NCI-H1048 (cell line): ENCODE measurements around the gene KIF18B.

Experiments
- DNase-seq: peaks from one replicate; lab custom pipeline; 2025; lab: John Stamatoyannopoulos, UW

KIF18B gene

DNA sequence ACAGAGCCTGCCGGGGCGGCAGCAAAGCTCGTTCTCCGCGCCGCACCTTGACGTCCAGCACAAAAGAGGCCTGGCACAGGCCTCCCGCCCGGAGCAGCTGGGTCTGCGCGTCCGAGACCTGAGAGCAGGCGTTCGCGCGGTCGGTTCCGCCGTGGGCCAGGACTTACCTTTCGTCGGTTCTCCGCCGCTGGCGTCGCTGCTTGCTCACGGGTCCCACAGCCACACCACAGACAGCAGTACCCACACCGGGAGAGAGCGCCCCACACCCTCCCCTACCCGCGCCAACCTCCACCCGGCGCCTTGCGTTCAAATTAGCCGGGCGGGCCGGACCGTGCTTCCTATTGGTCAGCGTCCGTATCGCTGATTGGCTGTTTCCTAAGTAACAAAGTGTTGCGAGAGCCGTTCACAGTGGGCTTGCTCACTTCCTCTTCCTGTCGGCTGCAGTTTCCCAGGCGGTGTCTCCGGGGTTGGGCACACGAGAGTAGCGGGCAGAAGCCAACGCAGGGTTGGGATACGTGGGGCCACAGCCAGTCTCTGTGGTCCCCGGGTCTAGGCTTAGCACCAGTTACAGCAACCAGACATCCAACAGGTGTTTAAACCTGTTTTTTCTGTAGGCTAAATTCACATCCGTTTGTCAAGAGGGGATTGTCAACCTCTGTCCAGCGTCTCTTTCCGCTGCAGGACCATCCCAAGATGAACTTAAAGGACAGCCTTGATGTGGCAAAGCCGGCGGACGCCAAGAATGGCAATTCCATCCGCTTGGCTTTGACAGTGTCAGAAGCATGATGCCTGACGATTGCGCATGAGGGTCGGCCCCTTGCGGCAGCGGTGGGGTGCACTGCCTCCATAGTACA lies at the start of gene KIF18B:
Gene KIF18B, minus strand, starts transcription at position 313 of the 854 bp plus-strand sequence. CDS start 11,429 bp downstream, outside the sequence.
- DNase-seq, result peak; percentile 89

DNA sequence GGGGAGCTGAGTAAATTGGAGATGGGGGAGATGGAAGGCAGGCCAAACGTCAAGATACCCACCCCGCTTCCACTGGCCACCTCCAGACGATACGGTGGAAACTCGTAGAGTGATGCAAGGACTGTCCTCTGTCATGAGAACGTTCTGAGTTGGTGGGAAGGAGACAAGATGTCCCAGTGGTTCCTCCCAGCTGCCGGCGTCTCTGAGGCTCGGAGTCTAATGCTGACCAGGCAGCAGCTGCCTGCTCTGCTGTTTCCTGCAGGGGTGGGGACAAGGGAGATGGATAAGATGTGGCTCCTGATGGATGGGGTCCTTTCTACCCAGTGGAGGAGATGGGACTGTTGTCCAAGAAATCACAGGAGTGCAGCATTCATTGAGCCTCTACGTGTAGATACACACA lies 48.7 kb upstream of the KIF18B start:
- no peak for DNase-seq

DNA sequence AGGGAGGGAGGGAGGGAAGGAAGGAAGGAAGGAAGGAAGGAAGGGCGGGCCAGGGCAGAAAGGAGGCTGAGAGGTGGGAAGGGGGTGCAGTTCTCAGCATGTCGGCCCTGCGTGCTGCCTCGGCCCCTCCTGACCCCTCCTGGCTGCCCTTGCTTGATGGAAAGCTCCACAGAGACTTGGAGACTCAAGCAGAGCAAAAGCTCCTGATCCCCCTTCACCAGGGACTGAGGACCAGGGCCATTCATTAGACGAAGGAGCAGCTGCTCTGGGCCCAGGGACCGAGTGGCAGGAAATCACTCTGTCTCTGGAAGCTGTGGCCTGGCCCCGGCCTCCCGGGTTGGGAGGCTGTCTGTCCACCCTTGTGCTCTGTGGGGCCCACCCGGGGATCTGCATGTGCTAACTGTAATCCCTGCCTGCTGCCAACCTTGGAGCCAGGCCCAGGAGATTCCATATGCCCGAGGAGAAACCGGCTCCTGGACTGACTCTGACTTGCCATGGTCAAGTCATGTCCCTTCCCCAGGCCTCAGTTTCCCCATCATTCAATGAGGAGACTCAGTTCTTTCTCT lies 47.9 kb upstream of the KIF18B start:
- DNase-seq, result no peak

DNA sequence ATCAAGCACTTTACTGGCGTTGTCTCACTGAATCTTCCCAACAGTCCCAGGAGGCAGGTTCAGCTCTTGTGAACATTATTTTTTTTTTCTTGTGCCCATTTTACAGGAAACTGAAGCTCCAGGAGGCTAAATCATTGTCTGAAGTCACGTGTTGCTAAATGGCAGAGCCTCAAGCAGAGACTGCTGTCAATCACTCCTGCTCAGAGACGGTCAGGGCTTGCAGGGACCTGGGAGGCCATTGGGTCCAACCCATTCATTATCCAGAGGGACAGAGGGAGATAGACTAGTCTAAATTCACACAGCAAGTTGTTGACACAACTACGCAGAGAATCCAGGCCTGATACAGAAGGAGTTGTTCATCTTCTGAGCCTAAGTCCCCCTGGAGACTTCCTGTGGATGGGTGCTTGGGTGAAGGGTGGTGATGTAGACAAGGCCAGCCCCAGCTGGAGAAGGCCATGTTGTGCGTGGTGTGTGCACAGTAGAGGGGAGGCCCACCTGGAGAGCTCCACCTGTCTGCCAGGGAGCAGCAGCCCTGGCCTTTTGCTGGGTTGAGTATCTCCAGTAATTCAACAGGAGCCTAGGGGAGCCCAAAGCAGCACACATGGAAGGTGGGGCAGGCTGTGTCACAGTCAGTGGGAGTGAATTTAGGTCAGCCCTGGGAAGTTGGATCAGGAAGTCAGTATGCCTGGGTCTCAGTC lies 44.8 kb upstream of the KIF18B start:
- no peak for DNase-seq

DNA sequence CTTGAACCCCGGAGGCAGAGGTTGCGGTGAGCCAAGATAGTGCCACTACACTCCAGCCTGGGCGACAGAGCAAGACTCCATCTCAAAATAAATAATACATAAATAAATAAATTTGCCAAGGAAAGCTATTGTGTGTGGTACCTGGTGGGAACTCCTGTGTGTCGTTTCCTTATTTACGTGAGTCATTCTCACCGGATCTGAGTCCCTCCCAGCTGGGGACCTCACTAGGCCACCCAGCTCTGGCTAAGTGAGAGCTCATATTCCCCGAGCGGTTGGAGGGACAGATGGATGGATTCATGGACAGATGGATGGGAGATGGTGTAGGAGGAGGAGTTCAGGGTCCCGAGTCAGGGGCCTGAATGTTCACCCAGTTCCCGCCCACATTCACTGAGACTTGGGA lies 43.4 kb upstream of the KIF18B start:
- no peak for DNase-seq

DNA sequence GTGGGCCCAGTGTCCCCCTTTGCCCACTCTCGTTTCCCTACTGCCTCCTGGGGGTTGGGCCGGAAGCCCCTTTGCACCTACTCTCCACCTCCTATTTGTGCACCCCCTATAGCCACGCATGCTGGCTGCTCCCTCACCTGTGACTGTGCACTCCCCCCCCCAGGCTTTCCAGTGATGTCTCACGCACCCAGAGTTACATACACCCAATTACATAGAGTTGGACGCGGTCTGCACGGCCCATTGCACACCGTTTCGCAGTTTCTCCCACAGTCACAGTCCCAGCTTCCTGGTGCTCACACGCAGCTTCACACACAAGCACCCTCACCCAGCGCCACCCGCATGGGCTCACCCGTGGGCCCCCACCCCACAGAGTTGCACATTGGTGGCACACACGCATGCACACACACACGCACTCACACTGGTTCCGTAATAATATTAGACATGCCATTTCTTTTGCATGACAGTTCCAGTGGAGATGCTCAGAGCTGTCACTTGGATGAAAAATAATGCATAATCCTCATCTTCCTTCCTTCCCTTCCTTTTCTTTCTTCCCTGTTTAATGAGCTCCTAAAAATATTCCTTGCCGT lies 42.1 kb upstream of the KIF18B start:
- DNase-seq, result no peak

DNA sequence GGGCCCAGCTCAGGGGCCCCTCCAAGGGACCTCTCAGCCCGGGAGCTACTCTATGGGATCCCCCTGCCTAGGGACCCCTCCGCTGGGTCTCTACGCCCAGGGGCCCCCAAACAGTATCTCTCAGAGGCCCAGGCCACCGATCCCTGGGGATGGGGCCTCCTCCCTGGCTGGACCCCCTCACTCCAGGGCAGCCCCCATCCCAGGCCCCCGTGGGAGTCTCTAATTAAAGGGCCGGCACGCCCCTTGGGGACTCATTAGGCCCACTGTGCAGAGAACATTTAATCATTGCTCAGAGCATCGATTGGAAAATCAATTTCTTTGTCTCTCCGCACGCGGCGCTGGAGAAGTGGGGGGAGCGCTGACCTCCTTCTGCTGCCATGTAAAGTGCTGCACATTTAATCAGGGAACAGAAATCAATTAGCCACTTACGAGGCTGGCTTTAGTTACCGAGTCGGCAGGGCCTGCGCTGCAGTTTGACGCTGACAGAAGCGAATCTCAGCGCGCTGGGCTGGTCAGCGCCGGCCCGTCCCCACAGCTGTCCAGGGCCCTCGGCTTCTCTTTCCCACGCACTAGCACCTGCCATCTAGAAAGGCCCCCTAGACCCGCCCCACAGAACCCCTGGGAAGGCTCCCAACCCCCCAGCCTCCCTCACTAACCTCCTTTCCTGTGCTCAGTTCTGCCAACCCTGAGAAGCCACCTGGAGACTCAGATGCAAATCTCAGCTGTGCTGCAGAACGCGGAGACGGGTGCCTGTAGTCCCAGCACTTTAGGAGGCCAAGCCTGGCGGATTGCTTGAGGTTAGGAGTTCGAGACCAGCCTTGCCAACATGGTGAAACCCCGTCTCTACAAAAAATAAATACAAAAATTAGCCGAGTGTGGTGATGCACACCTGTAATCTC lies 40.7 kb upstream of the KIF18B start:
- DNase-seq, result no peak

DNA sequence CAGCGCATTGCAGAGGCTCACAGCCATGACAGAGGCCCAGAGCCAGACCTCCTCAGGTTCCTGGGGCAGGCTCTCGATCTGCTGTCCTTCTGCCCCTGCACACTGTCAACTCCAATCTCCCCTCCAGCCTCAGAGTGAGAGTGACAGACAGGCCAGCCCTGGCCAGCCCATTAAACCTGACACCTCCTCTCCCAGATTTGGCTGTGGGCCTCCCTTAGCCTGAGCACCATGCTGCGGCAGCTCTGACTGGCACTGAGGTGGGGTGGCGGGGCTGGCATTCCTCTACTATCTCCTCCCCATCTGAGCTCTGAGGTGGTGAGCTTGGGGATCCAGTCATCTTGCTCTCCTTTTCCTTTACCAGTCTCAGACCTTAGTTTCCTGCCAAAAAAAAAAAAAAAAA lies 36.0 kb upstream of the KIF18B start:
- DNase-seq, result no peak

DNA sequence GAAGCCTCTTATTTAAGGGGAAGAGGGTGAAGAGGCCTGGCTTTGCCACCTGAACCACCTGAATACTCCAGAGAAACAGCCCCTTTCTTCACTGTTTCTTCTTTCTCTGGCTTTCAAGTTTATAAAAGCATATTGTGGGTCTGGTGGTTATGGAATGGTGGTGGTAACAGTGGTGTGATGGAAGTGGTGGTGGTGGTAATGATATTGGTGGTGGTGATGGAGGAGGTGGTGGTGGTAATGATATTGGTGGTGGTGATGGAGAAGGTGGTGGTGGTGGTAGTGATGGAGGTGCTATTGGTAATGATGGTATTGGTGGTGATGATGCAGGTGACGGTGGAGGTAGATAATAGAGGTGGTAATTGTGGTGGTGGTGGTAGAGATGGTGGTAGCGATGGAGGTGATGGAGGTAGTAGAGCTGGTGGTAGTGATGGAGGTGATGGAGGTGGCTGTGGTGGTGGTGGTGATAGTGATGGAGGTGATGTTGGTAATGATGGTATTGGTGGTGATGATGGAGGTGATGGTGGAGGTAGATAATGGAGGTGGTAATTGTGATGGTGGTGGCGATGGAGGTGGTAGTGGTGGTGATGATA lies 34.6 kb upstream of the KIF18B start:
- no peak for DNase-seq

DNA sequence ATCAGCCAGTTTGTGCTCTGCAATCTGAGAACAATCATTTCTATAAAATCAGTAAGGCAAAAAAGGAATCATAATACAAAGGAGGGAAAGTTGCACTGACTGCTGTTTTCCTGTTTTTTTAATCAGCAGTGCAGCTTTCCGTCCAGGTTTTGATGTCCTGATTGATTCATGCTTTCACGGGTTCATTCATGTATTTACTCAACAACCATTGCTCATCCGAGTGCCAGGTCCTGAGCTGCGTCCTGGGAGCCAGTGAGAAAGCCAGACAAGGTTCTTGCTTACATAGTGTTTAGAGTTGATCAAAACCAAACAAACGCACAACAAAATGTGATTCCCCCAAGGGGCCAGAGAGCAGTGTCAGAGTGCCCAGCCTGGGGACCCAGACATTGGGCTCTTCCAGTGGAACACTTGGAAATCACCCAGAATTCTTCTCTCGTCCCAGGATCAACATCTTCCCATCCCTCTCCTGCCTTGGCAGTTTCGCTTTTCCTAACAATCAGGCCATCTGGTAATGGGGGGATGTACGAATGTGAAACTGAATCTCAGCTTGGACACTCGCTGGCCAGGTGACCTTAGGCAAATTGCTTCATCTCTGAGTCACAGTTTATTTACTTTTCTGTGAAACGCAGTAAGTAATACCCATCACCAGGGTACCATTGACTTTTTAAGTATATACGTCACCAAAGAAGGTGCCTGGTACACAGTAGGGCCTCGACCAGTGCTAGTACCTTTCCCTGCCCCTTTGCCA lies 33.8 kb upstream of the KIF18B start:
- no peak for DNase-seq

DNA sequence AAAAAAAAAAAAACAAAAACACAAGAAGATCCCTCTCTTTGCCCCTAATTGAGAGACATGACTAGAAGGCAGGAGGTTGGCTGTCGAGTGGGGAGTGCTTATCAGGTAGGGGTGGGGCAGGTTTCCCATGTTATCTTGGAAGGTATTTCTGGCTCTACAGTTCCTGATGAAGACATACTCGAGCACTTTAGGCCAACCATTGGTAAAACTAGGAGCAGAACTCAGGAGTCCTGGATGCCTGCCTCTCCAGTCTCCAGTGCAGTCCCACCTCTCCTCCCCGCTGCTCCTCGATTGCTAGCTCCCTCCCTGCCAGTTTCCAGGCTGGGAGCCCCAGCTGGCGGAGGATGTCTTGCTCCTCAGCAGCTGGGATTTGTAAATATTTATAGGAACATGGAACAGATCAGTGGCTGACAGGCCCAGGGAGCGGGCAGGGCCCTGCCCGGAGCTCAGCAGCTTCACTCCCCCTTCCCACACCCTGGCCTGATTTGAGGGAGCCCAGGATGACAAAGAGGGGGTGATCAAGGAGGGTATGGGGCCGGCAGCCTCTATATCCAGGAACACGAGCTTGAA lies 31.9 kb upstream of the KIF18B start:
- DNase-seq, result no peak

DNA sequence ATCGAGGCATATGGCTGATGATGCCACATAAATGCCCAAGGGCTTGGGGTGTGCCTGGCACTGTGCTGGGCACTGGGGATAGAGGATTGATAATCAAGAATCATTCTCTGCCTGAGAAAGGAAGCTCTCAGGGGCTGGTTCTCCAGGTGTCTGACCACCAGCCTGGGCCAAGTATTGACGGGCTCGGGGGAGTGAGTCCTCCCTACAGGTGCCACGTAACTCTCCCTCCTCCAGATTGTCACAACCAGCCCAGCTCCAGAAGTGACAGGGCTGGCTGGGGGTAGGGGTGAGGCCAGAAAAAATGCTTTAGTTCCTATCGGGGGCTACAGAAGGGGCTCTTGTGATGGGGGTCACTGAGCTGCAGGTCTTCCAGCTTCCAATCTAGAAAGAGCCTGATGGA lies 31.2 kb upstream of the KIF18B start:
- no peak for DNase-seq

DNA sequence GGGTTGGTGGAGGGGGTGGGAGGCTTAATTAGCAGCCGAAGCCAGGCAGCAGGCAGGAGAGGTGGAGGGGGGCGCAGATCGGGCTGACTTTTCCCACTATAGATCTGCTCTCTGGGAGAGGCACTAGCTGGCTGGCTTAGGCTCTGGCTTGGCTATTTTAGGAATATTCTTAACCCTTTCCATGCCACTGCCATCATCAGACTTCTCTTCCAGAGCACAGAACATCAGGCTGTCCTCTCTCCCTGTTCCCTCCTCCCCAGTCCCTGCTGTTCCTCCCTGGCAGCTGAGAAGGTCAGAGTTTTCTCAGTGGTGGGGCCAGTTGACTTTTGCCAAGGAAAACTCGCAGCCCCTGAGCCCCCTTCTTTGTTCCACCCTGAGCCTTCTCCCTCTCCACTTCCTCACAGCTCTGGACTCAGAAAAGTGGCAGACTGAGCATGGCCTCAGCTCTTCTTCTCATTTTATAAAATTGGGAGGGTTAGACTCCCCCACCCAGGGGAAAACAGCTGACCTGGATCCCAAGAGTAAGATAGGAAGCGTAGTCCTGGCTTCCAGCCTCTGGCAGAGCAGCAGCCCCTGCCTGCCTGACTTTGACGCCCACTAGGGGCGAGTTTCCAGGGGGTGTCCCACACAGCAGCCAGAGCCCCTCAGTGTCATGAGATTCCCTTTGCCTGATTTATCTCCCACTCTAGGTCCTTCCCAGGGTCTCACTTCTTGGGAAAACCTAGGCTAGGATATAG lies 30.4 kb upstream of the KIF18B start:
- DNase-seq, result no peak

DNA sequence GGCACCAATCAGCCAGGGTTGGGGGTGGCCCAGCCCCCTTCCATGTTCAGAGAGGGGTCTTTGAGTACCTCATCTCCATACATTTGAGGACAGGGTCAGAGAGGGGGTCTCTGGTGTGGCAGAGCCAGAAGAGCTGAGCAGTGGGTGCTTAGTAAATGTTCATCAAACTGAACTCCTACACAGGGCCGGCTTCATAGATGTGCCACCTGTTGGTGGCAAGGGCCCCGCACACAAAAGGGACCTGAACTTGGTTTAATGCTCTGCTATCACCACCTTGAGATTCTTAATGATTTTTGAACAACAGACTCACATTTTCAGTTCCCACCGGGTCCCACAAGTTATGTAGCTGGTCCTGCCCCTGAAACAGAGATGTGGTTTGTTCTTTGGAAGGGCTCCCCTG lies 29.5 kb upstream of the KIF18B start:
- no peak for DNase-seq

DNA sequence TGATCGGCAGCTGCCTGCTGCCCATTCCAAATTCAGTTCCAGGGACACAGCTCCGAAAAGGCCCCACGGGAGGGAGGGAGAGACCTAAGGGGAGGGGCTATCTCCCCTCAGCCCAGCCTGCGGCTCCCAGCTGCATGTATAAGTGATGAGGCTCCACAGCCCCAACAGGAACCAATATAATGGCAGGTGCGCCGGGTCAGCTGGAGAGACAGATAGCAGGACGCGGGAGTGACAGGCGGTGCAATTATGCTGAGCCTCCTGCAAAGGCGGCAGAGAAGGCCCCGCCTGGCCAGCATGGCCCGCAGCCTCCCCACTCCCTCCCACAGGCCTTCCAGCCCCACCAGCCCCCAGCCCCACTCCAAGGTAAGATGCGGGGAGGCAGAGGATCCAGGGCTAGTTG lies 28.6 kb upstream of the KIF18B start:
- no peak for DNase-seq

DNA sequence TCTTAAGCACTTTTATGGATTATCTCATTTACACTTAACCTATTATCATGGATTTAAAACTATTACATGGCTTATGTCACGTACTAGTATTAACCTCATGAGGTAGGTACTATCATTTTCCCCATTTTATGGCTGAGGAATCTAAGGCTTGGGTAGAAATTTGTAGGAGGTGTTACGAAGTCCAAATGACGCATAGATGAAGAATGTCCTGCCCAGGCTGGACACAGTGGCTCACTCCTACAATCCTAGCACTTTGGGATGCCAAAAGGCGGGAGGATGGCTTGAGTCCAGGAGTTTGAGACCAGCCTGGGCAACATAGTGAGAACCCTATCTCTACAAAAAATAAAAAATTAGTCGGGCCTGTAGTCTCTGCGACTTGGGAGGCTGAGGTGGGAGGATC lies 25.4 kb upstream of the KIF18B start:
- DNase-seq, result no peak

DNA sequence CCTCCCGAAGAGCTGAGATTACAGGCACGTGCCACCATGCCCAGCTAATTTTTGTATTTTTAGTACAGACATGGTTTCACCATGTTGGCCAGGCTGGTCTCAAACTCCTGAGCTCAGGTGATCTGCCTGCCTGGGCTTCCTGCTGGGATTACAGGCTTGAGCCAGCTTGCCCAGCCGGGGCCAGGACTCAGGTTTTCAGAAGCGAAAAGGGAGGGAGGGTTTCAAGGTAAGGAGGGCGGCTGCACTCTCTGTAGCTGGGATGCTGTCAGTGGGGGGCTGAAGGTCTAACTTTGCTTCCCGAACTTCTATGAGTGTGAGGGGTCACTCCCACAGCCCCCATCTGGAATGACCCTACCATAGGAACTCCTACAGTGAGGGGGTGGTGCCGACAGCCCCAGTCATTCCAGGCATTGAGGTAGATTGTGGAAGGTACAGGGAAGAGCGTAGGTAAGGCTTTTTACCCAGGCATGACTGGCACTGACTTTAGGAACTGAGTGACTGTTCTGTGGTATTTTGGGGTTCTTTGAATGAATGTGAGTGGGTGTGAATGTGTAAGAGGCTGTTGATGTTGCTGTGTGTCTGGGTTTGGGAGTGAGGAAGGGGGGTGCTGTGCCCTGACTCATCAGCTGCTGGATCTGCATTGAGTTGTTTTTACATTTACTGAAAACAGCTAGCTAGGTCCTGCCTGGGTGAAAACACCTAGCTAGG lies 24.4 kb upstream of the KIF18B start:
- no peak for DNase-seq

DNA sequence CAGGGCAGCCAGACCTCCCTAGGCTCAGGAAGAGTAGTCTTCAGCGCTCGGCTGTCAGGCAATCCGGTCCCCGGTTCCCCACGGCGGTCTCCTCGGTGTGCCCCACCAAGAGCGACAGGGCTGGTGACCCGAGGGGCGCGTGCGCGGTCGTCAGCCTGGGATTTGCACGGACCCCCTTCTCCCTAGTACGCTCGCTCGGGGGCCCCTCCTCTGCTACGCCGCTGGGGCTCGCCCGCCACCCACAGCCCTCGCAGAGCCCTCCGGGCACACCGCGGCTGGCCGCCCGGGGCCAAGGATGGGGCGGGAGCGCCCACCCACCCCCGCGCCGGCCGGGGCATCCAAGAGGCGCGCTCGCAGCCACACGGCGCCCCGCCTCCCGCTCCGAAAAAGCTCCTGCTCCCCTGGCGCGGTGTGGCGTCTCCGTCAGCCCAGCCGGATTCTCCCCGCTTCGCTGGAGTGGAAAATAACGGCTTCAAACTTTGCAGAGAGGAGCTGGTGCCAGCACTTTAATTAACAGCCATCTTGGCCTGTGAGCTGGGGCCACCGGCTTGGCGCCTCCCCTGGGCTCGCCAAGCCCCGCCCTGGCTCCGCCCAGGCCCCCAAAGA lies 22.7 kb upstream of the KIF18B start:
- DNase-seq, result no peak
